ENCODE measurements around the gene ABHD5.

The ABHD5 gene

GRCh38 chr3:43688245-43688650, 2.5 kb upstream of the ABHD5 start:
- no peak for DNase-seq (ENCODE audit: low read depth)
- TF ChIP-seq CTCF (conservative IDR thresholded peaks at IDR 0.05; ENCODE audit: low read depth, low read length), result no peak
- no peak overlapping the region for H3K4me3 ChIP-seq (ENCODE audit: low read length)

- DNase-seq (ENCODE audit: low read depth), result no peak
- no peak for TF ChIP-seq CTCF (conservative IDR thresholded peaks at IDR 0.05; ENCODE audit: low read depth, low read length)
Measured at GRCh38 chr3:43689166-43689565, 1.6 kb upstream of the ABHD5 start.

GRCh38 chr3:43689766-43690399, 855 bp upstream of the ABHD5 start:
- no peak for TF ChIP-seq CTCF (conservative IDR thresholded peaks at IDR 0.05; ENCODE audit: low read depth, low read length)
- H3K4me3 ChIP-seq (ENCODE audit: low read length), result peak overlapping the region; percentile 63
- DNase-seq (ENCODE audit: low read depth), result no peak

More at GRCh38 chr3:43689166-43689565, 1.6 kb upstream of the ABHD5 start:
- no peak overlapping the region for H3K4me3 ChIP-seq (ENCODE audit: low read length)

GRCh38 chr3:43691120-43691995, 620 bp downstream of the ABHD5 start:
- no peak for DNase-seq (ENCODE audit: low read depth)
- peak overlapping the region; percentile 69 for H3K4me3 ChIP-seq (ENCODE audit: low read length)
- no peak for TF ChIP-seq CTCF (conservative IDR thresholded peaks at IDR 0.05; ENCODE audit: low read depth, low read length)

- no peak for TF ChIP-seq CTCF (conservative IDR thresholded peaks at IDR 0.05; ENCODE audit: low read depth, low read length)
- H3K4me3 ChIP-seq (ENCODE audit: low read length), result no peak overlapping the region
- no peak for DNase-seq (ENCODE audit: low read depth)
Measured at GRCh38 chr3:43692085-43692855, 1.5 kb downstream of the ABHD5 start.

- TF ChIP-seq CTCF (conservative IDR thresholded peaks at IDR 0.05; ENCODE audit: low read depth, low read length), result no peak
- H3K4me3 ChIP-seq (ENCODE audit: low read length), result no peak overlapping the region
- DNase-seq (ENCODE audit: low read depth), result no peak
Measured at GRCh38 chr3:43692971-43693370, 2.2 kb downstream of the ABHD5 start.
